Measurements from ENCODE around the gene ZNF726.

- TF ChIP-seq POLR2A (IDR thresholded peaks at IDR 0.05) = no peak
- no peak for TF ChIP-seq CTCF (IDR thresholded peaks at IDR 0.05)
Measured at GRCh38 chr19:23887642-23888041, 27.0 kb upstream of the ZNF726 start.
